HepG2 (cell line): ENCODE data around the gene RPS2. TPM values are rescaled to one million over a fixed set of nuclear protein-coding genes. Genes with fewer than 3 reads are reported as not detected.

ENCODE experiments used
- DRAP1 ChIP-seq: IDR thresholded peaks from 2 replicates; pipeline ENCODE4 v1.6.1; 2016; ENCODE audit warnings: missing genetic modification reagents, missing compliant biosample characterization
- E2F1 ChIP-seq: sonication (generic); formaldehyde crosslinking; IDR thresholded peaks from 2 replicates; pipeline ENCODE4 v1.5.0; 2020; ENCODE audit warnings: missing genetic modification reagents
- FOXK2 ChIP-seq: fragments of 450-650 bp; IDR thresholded peaks from 2 replicates; pipeline ENCODE4 v1.6.1; 2016
- KDM3A ChIP-seq: IDR thresholded peaks from 2 replicates; pipeline ENCODE4 v1.6.1; 2018; ENCODE audit warnings: low read depth, missing compliant biosample characterization
- MXD4 ChIP-seq: IDR thresholded peaks from 2 replicates; pipeline ENCODE4 v1.6.1; 2016; ENCODE audit warnings: mild to moderate bottlenecking, missing biosample characterization, missing genetic modification reagents
- NFIC ChIP-seq: IDR thresholded peaks from 2 replicates; pipeline ENCODE4 v1.6.1; 2012; ENCODE audit warnings: mild to moderate bottlenecking, low read length, inconsistent platforms
- NFYC ChIP-seq: IDR thresholded peaks from 2 replicates; pipeline ENCODE4 v1.6.1; 2016; ENCODE audit warnings: missing genetic modification reagents, missing compliant biosample characterization
- PRMT3 ChIP-seq: sonication (generic); formaldehyde crosslinking; IDR thresholded peaks from 2 replicates; pipeline ENCODE4 v1.8.1; 2022; ENCODE audit warnings: low read depth, mild to moderate bottlenecking, moderate library complexity, missing genetic modification reagents, borderline replicate concordance
- RAD51 ChIP-seq: fragments of 450-650 bp; IDR thresholded peaks from 2 replicates; pipeline ENCODE4 v1.6.1; 2016; ENCODE audit warnings: borderline replicate concordance
- RFXAP ChIP-seq: sonication (generic); formaldehyde crosslinking; IDR thresholded peaks from 2 replicates; pipeline ENCODE4 v1.4.0; 2020; ENCODE audit warnings: missing genetic modification reagents, borderline replicate concordance
- SALL2 ChIP-seq: sonication (generic); formaldehyde crosslinking; IDR thresholded peaks from 2 replicates; pipeline ENCODE4 v1.8.1; 2023; ENCODE audit warnings: mild to moderate bottlenecking, missing genetic modification reagents, inconsistent platforms
- SKIL ChIP-seq: sonication (generic); formaldehyde crosslinking; IDR thresholded peaks from 2 replicates; pipeline ENCODE4 v1.8.0; 2022; ENCODE audit warnings: missing genetic modification reagents, mild to moderate bottlenecking, moderate library complexity, borderline replicate concordance
- SRF ChIP-seq: IDR thresholded peaks from 2 replicates; pipeline ENCODE4 v1.6.1; 2011; ENCODE audit warnings: mild to moderate bottlenecking, low read depth, low read length, moderate library complexity
- TOPORS ChIP-seq: sonication (generic); formaldehyde crosslinking; IDR thresholded peaks from 2 replicates; pipeline ENCODE4 v1.8.0; 2023; ENCODE audit warnings: mild to moderate bottlenecking, missing genetic modification reagents
- ZBTB7B ChIP-seq: sonication (generic); formaldehyde crosslinking; IDR thresholded peaks from 2 replicates; pipeline ENCODE4 v1.4.0; 2020; ENCODE audit warnings: missing genetic modification reagents
- ZFY ChIP-seq: sonication (generic); formaldehyde crosslinking; IDR thresholded peaks from 2 replicates; pipeline ENCODE4 v1.4.0; 2020; ENCODE audit warnings: missing genetic modification reagents
- ZNF556 ChIP-seq: sonication (generic); formaldehyde crosslinking; IDR thresholded peaks from 2 replicates; pipeline ENCODE4 v1.4.0; 2020; ENCODE audit warnings: mild to moderate bottlenecking, missing genetic modification reagents, borderline replicate concordance
- ZNF687 ChIP-seq: sonication (generic); formaldehyde crosslinking; IDR thresholded peaks from 2 replicates; pipeline ENCODE4 v1.5.1; 2020; ENCODE audit warnings: mild to moderate bottlenecking, missing genetic modification reagents, moderate library complexity
- ZNF709 ChIP-seq: sonication (generic); formaldehyde crosslinking; IDR thresholded peaks from 2 replicates; pipeline ENCODE4 v1.5.0; 2020; ENCODE audit warnings: mild to moderate bottlenecking, missing genetic modification reagents
- ZNF777 ChIP-seq: sonication (generic); formaldehyde crosslinking; IDR thresholded peaks from 2 replicates; pipeline ENCODE4 v1.4.0; 2020; ENCODE audit warnings: missing genetic modification reagents
- ZNF781 ChIP-seq: sonication (generic); formaldehyde crosslinking; IDR thresholded peaks from 2 replicates; pipeline ENCODE4 v1.5.1; 2020; ENCODE audit warnings: borderline replicate concordance, mild to moderate bottlenecking, missing genetic modification reagents; ENCODE audit errors: not compliant biosample characterization
- ZSCAN22 ChIP-seq: sonication (generic); formaldehyde crosslinking; IDR thresholded peaks from 2 replicates; pipeline ENCODE4 v1.4.0; 2020; ENCODE audit warnings: mild to moderate bottlenecking, missing genetic modification reagents
- polyA plus RNA-seq, 8 experiments: library from polyadenylated mRNA; depleted of rRNA in 3 of 8; stranded (reverse) in 7 of 8; unstranded in 1 of 8; fragments of >200 nt; fragmentation: Illumina TruSeq in 4 of 8; extraction: Trizol in 4 of 8; gene quantifications; 2 replicates each; pipeline versions ENCODE4 v1.2.1 to v1.2.3, GENCODE V29; 2011 to 2016; ENCODE audit warnings: low read depth in 4 of 8, missing spikeins in 1 of 8, mixed read lengths in 1 of 8; ENCODE audit not compliant: insufficient read depth in 1 of 8
- total RNA-seq, 5 experiments: library from RNA; depleted of rRNA; stranded (reverse); fragments of >200 nt; fragmentation: Illumina TruSeq; extraction: Trizol; gene quantifications; 2 replicates each; pipeline ENCODE4 v1.2.3, GENCODE V29; 2016; ENCODE audit warnings: low read depth in 1 of 5

RPS2 gene
- total and polyA plus RNA-seq, 2 of the 13 experiments (the other 11 are each of a cell fraction or from before 2014, with no cell fraction given), result 1,908 to 4,514 TPM

GRCh38 chr16:1960665-1961630 lies 3.7 kb downstream of the RPS2 start (continued):
- TF ChIP-seq MXD4 (CRISPR knock-in tag) (no peak), NFIC (peak; percentile 39; the same call in 1 of the 2 replicates), ZFY (CRISPR knock-in tag) (peak; percentile 39; the same call in 1 of the 2 replicates), KDM3A (no peak), SRF (no peak), ZNF777 (CRISPR knock-in tag) (0 out of 2 replicates have a peak, but pooled peaks have one; percentile 22), RFXAP (CRISPR knock-in tag) (no peak), ZNF556 (no peak), TOPORS (CRISPR knock-in tag) (0 out of 2 replicates have a peak, but pooled peaks have one; percentile 10), E2F1 (CRISPR knock-in tag) (no peak), PRMT3 (0 out of 2 replicates have a peak, but pooled peaks have one; percentile 23), ZSCAN22 (CRISPR knock-in tag) (no peak), ZBTB7B (CRISPR knock-in tag) (0 out of 2 replicates have a peak, but pooled peaks have one; percentile 5), FOXK2 (no peak), ZNF709 (CRISPR knock-in tag) (no peak), ZNF687 (peak; percentile 51), SALL2 (no peak), NFYC (CRISPR knock-in tag) (no peak), ZNF781 (CRISPR knock-in tag) (peak; percentile 79), DRAP1 (CRISPR knock-in tag) (no peak), RAD51 (no peak), SKIL (no peak)
